Measurements from ENCODE around the gene KNTC1. TPM values are rescaled to one million over a fixed set of nuclear protein-coding genes. Genes with fewer than 3 reads are reported as not detected.

KNTC1 gene
- total RNA-seq, 1 experiment from 2014 or later, result 71.3 TPM

GRCh38 chr12:122506393-122506938 lies 20.6 kb upstream of the KNTC1 start:
- no peaks in the 10 kb centered on the region for H3K9me3 Mint-ChIP-seq
- no peak overlapping the region for H4K8ac ChIP-seq (replicated peaks; ENCODE audit: insufficient read length, low read depth, low read length)
- no peak overlapping the region for H2BK15ac ChIP-seq (ENCODE audit: low read depth, low read length)
- H4K91ac ChIP-seq (ENCODE audit: insufficient read length, low read depth, low read length), result no peak overlapping the region
- H3K4ac ChIP-seq (ENCODE audit: low read depth, low read length), result no peak overlapping the region
- H3K27ac Mint-ChIP-seq, result peak overlapping the region in 1 of 3 experiments; percentile 39; a peak in 3 of 7 replicates
- H3K4me1 Mint-ChIP-seq, result peaks cover 3 to 4% of the 10 kb centered on the region in 2 experiments; a peak in 3 of 4 replicates
- no peak for TF ChIP-seq CTCF (conservative IDR thresholded peaks at IDR 0.05)
- no peak overlapping the region for H3T11ph ChIP-seq (ENCODE audit: low read length)
- no peaks in the 10 kb centered on the region for H3K27me3 Mint-ChIP-seq (ENCODE audit: low read depth)
- H4K5ac ChIP-seq (ENCODE audit: insufficient read length, low read depth, low read length), result no peak overlapping the region
- H3K79me1 ChIP-seq (ENCODE audit: insufficient read depth, low read depth, low read length, poor library complexity, severe bottlenecking), result no peaks in the 10 kb centered on the region
- no peak overlapping the region for H3K9ac ChIP-seq (ENCODE audit: extremely low read depth, insufficient read length, low read length)
- no peak overlapping the region for H2BK12ac ChIP-seq (ENCODE audit: insufficient read length, low read depth, low read length)
- DNase-seq, result no peak
- H2BK5ac ChIP-seq (ENCODE audit: insufficient read length, low read length), result no peak overlapping the region
- H3K18ac ChIP-seq (ENCODE audit: insufficient read length, low read depth, low read length), result no peak overlapping the region
- no peaks in the 10 kb centered on the region for H3K4me1 ChIP-seq (ENCODE audit: insufficient read depth, low read length)
- H3K4me2 ChIP-seq (ENCODE audit: insufficient read depth, insufficient read length, low read length), result no peak overlapping the region
- no peaks in the 10 kb centered on the region for H3K9me3 ChIP-seq (ENCODE audit: control insufficient read depth, low read depth, low read length)
- H3K27ac ChIP-seq (ENCODE audit: insufficient read length, low read depth, low read length), result no peak overlapping the region
- H3K4me3 Mint-ChIP-seq, result no peak overlapping the region
- no peak overlapping the region for H2AK5ac ChIP-seq (ENCODE audit: insufficient read length, low read length)
- no peak overlapping the region for H3K14ac ChIP-seq (ENCODE audit: insufficient read depth, low read length)
- no peak overlapping the region for H2BK120ac ChIP-seq (ENCODE audit: low read depth, low read length, poor library complexity, severe bottlenecking)
- H3K36me3 Mint-ChIP-seq (ENCODE audit: insufficient read depth in 1 of 3, low read depth in 3 of 3), result peaks cover 51 to 86% (median 75%) of the 10 kb centered on the region in 3 experiments; a peak in 6 of 7 replicates
- no peak overlapping the region for H3K23ac ChIP-seq (ENCODE audit: insufficient read length, low read depth, low read length)
- WGBS (ENCODE audit: extremely low coverage, insufficient read length, low lambda C conversion rate), result no CpG with 5 or more reads among the region's 5 CpGs
- H3K79me2 ChIP-seq (ENCODE audit: insufficient read depth, low read length), result no peaks in the 10 kb centered on the region
- H4K20me1 ChIP-seq (ENCODE audit: control insufficient read depth, insufficient read depth, insufficient read length), result no peaks in the 10 kb centered on the region
- H3K23me2 ChIP-seq (ENCODE audit: insufficient read length, low read depth, low read length, poor library complexity, severe bottlenecking), result no peaks in the 10 kb centered on the region
- H3K56ac ChIP-seq (ENCODE audit: insufficient read length, low read depth, low read length), result no peak overlapping the region
- H2BK20ac ChIP-seq (ENCODE audit: low read depth, low read length, poor library complexity, severe bottlenecking), result no peak overlapping the region
- no peaks in the 10 kb centered on the region for H3K27me3 ChIP-seq (ENCODE audit: insufficient read depth, low read length)
- no peak overlapping the region for H2AFZ ChIP-seq (ENCODE audit: low read length)

All from H9 (cell line).